ENCODE measurements around the gene PCDHGC3. TPM values are rescaled to one million over a fixed set of nuclear protein-coding genes. Genes with fewer than 3 reads are reported as not detected.

PCDHGC3 gene
- total and polyA plus RNA-seq, 4 experiments from 2014 or later, result 0.14 to 0.17 TPM; not detected in 2

GRCh38 chr5:141496038-141496437 lies 20.3 kb downstream of the PCDHGC3 start:
- DNase-seq, result no peak
- Histone ChIP-seq H3K9me3 (ENCODE audit: control insufficient read depth in 1 of 2, low read length in 2 of 2) (no peaks in the 10 kb centered on the region), H3K36me3 (ENCODE audit: insufficient read depth, low read length) (no peaks in the 10 kb centered on the region), H3K27ac (ENCODE audit: low read depth, low read length) (no peak overlapping the region), H3K4me1 (ENCODE audit: insufficient read depth, low read length) (peaks cover 19% of the 10 kb centered on the region), H3K27me3 (ENCODE audit: insufficient read depth, low read length) (peaks cover 27% of the 10 kb centered on the region), H3K4me3 (ENCODE audit: low read length in 2 of 2) (no peak overlapping the region)
- Mint-ChIP-seq H3K27ac (peak overlapping the region in 1 of 7 donors; percentile 26), H3K4me1 (peaks cover 8 to 19% (median 14%) of the 10 kb centered on the region in 4 donors), H3K9me3 (peaks cover 0 to 4% (median 0%) of the 10 kb centered on the region in 8 donors), H3K4me3 (no peak overlapping the region), H3K27me3 (peaks cover 36 to 44% of the 10 kb centered on the region in 2 donors), H3K36me3 (peaks cover 0 to 4% of the 10 kb centered on the region in 2 donors)
- intact Hi-C loops (cut with micrococcal nuclease), result no loop called here
- ChIA-PET CTCF (ENCODE audit: partially characterized antibody) (interaction anchor here (2.4 kb wide), 1 partner anchor 11 kb away, joined by 7 read pairs; no protein-coding TSS in a partner anchor), POLR2A (ENCODE audit: partially characterized antibody) (no interaction called here)

DNA sequence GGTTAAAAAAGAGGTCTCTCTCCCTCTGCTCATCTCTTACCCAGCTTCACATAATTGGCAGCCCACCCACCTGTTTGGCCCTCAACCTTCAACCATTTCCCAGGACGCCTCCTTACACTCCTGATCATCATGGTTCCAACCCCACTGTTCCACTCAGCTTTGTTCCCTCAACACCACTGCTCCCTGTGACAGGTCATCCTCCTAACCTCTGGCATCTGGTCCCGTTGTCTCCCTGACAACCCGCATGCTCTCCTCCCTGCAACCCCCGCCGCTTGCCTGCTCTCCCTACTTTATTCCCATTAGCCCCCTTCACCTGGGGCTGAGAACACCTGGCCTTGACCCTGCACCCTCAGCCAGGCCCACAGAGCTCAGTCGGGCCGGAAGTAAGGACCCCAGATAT lies 26.0 kb downstream of the PCDHGC3 start:
- Mint-ChIP-seq H3K4me3 (no peak overlapping the region), H3K36me3 (peaks cover 0 to 4% of the 10 kb centered on the region in 2 donors), H3K4me1 (no peaks in the 10 kb centered on the region), H3K27me3 (peaks cover 8 to 9% of the 10 kb centered on the region in 2 donors), H3K27ac (no peak overlapping the region), H3K9me3 (peaks cover 0 to 4% (median 0%) of the 10 kb centered on the region in 8 donors)
- Histone ChIP-seq H3K27me3 (ENCODE audit: insufficient read depth, low read length) (no peaks in the 10 kb centered on the region), H3K27ac (ENCODE audit: low read depth, low read length) (no peak overlapping the region), H3K4me1 (ENCODE audit: insufficient read depth, low read length) (no peaks in the 10 kb centered on the region), H3K9me3 (ENCODE audit: control insufficient read depth in 1 of 2, low read length in 2 of 2) (no peaks in the 10 kb centered on the region), H3K4me3 (ENCODE audit: low read length in 2 of 2) (no peak overlapping the region), H3K36me3 (ENCODE audit: insufficient read depth, low read length) (no peaks in the 10 kb centered on the region)
- DNase-seq, result no peak
- intact Hi-C loops (cut with micrococcal nuclease), result no loop called here
- ChIA-PET POLR2A (ENCODE audit: partially characterized antibody) (no interaction called here), CTCF (ENCODE audit: partially characterized antibody) (interaction anchor here (1.2 to 4.5 kb wide), 3 partner anchors 10 to 118 kb away, joined by 3 to 37 read pairs (median 3); partner anchors contain the start of gene DIAPH1)

GRCh38 chr5:141503681-141504080 lies 27.9 kb downstream of the PCDHGC3 start:
- DNase-seq, result no peak
- H3K9me3 Mint-ChIP-seq, result no peaks in the 10 kb centered on the region
- H3K27ac ChIP-seq (ENCODE audit: low read depth, low read length), result no peak overlapping the region
- no peaks in the 10 kb centered on the region for H3K36me3 ChIP-seq (ENCODE audit: insufficient read depth, low read length)
- H3K27ac Mint-ChIP-seq, result no peak overlapping the region
- no peak overlapping the region for H3K4me3 Mint-ChIP-seq
- CTCF ChIA-PET (ENCODE audit: partially characterized antibody), result interaction anchor here (4.5 kb wide), 1 partner anchor 8 kb away, joined by 37 read pairs; no protein-coding TSS in a partner anchor
- H3K27me3 ChIP-seq (ENCODE audit: insufficient read depth, low read length), result no peaks in the 10 kb centered on the region
- no peak overlapping the region for H3K4me3 ChIP-seq (ENCODE audit: low read length in 2 of 2)
- no peaks in the 10 kb centered on the region for H3K27me3 Mint-ChIP-seq
- intact Hi-C loops (cut with micrococcal nuclease), result no loop called here
- no peaks in the 10 kb centered on the region for H3K4me1 ChIP-seq (ENCODE audit: insufficient read depth, low read length)
- no peaks in the 10 kb centered on the region for H3K9me3 ChIP-seq (ENCODE audit: control insufficient read depth in 1 of 2, low read length in 2 of 2)
- no peaks in the 10 kb centered on the region for H3K4me1 Mint-ChIP-seq
- no peaks in the 10 kb centered on the region for H3K36me3 Mint-ChIP-seq
- POLR2A ChIA-PET (ENCODE audit: partially characterized antibody), result no interaction called here

DNA sequence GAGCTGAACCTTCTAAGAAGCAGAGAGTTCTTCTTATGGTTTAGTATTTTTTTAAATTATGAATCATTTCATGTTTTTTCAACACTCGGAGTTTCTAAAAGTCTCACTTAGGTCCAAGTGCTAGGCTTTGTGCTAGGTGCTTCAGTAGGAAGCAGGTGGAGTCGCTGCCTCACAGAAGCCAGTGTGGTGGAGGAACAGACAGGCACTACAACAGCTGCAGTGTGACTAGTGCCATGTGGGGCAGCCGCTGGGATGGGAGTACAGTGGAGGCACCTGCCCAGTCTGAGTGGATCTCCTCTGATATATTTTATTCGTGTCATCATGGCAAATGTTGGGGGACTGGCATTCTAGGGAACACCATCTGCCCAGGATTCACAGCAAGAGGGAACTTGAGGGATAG lies 28.4 kb downstream of the PCDHGC3 start:
- ChIA-PET POLR2A (ENCODE audit: partially characterized antibody) (no interaction called here), CTCF (ENCODE audit: partially characterized antibody) (no interaction called here)
- Mint-ChIP-seq H3K27ac (no peak overlapping the region), H3K36me3 (no peaks in the 10 kb centered on the region), H3K4me3 (no peak overlapping the region), H3K27me3 (no peaks in the 10 kb centered on the region), H3K4me1 (no peaks in the 10 kb centered on the region), H3K9me3 (no peaks in the 10 kb centered on the region)
- Histone ChIP-seq H3K27me3 (ENCODE audit: insufficient read depth, low read length) (no peaks in the 10 kb centered on the region), H3K4me1 (ENCODE audit: insufficient read depth, low read length) (no peaks in the 10 kb centered on the region), H3K4me3 (ENCODE audit: low read length in 2 of 2) (no peak overlapping the region), H3K9me3 (ENCODE audit: control insufficient read depth in 1 of 2, low read length in 2 of 2) (no peaks in the 10 kb centered on the region), H3K27ac (ENCODE audit: low read depth, low read length) (no peak overlapping the region), H3K36me3 (ENCODE audit: insufficient read depth, low read length) (no peaks in the 10 kb centered on the region)
- DNase-seq, result no peak
- intact Hi-C loops (cut with micrococcal nuclease), result no loop called here

DNA sequence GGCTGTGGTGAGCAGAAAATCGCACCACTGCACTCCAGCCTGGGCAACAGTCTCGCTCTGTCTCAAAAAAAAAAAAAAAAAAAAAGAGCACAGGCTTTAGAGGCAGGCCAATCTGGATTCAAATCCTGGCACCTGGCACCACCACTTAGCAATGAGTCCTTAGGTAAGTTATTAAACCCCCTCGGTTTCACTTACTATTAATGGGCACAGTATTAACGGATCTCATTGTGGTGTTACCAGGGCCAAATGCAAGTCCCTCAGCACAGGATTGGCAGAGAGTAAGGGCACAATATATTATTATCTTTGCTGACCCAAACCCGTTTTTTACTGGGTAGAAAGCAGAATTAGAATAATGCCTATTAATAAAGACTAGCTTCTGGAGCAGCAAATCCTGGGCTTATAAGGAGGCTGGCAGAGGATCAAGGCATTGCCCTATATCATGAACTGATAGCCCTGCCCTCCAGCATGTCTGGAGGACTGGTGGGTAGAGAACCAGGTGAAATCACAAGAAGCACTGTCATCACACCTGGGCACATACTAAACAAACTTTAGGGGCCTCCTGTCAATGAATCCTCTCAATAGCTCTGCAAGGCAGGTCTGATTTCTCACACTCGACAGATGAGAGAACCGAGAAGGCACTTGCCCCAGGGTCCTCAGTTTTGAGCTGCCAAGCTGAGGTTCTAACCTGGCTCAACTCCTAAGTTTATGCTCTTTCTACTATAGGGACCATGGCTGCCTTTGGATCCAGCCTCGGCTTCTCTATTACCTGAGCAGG lies 30.8 kb downstream of the PCDHGC3 start:
- Histone ChIP-seq H3K36me3 (ENCODE audit: insufficient read depth, low read length) (no peaks in the 10 kb centered on the region), H3K4me1 (ENCODE audit: insufficient read depth, low read length) (no peaks in the 10 kb centered on the region), H3K9me3 (ENCODE audit: control insufficient read depth in 1 of 2, low read length in 2 of 2) (no peaks in the 10 kb centered on the region), H3K27me3 (ENCODE audit: insufficient read depth, low read length) (no peaks in the 10 kb centered on the region), H3K27ac (ENCODE audit: low read depth, low read length) (no peak overlapping the region), H3K4me3 (ENCODE audit: low read length in 2 of 2) (no peak overlapping the region)
- Mint-ChIP-seq H3K4me3 (no peak overlapping the region), H3K27me3 (peaks cover 0 to 3% of the 10 kb centered on the region in 2 donors), H3K4me1 (peaks cover 0 to 1% (median 0%) of the 10 kb centered on the region in 4 donors), H3K27ac (peak overlapping the region in 1 of 7 donors; percentile 26), H3K36me3 (no peaks in the 10 kb centered on the region), H3K9me3 (no peaks in the 10 kb centered on the region)
- intact Hi-C loops (cut with micrococcal nuclease), result no loop called here
- CTCF ChIA-PET (ENCODE audit: partially characterized antibody), result interaction anchor here (1.5 to 2.0 kb wide), 2 partner anchors 9 to 11 kb away, joined by 4 to 7 read pairs; no protein-coding TSS in a partner anchor
- DNase-seq, result no peak
- POLR2A ChIA-PET (ENCODE audit: partially characterized antibody), result no interaction called here

DNA sequence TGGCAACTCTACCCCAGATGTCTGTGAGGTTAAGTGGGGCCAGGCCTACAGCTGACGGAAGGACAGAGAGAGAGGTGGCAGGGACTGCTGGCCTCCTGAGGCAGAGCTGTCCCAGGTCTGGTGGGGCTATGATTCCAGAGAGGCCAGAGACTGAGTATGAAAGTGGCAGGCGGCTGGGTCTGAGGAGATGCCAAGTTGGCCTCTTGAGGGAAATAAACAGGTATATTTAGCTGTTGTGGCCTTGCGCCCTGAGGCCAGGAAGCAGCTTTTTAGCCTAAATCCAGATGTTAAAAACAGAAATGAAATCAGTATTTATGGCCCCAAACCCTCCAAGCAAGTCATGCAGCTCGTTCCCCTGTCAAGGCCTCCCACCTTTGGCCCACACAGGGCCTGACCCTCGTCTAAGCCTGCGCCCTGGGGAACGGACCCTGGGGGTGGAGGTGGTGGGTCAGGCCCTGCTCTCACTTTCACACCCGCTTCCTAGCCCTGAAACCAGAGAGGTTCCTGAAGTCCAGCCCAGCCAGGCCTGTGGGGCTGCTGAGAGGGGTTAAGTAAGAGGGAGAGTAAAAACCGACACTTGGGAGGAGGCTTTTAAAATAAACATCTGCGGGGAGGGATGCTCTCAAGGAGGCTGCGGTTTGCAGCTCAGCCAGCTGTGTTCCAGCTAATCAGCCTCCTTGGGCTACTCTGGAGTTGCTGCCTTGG lies 31.8 kb downstream of the PCDHGC3 start:
- intact Hi-C loops (cut with micrococcal nuclease), result no loop called here
- H3K4me3 Mint-ChIP-seq, result no peak overlapping the region
- peaks cover 0 to 2% of the 10 kb centered on the region in 2 donors for H3K36me3 Mint-ChIP-seq
- ChIA-PET CTCF (ENCODE audit: partially characterized antibody) (interaction anchor here (0.9 to 2.0 kb wide), 7 partner anchors 8 to 94 kb away, joined by 3 to 7 read pairs (median 4); partner anchors contain the start of gene PCDHGA10), POLR2A (ENCODE audit: partially characterized antibody) (no interaction called here)
- Histone ChIP-seq H3K27ac (ENCODE audit: low read depth, low read length) (no peak overlapping the region), H3K4me1 (ENCODE audit: insufficient read depth, low read length) (peaks cover 3% of the 10 kb centered on the region), H3K36me3 (ENCODE audit: insufficient read depth, low read length) (no peaks in the 10 kb centered on the region), H3K9me3 (ENCODE audit: control insufficient read depth in 1 of 2, low read length in 2 of 2) (no peaks in the 10 kb centered on the region), H3K27me3 (ENCODE audit: insufficient read depth, low read length) (no peaks in the 10 kb centered on the region), H3K4me3 (ENCODE audit: low read length in 2 of 2) (no peak overlapping the region)
- H3K4me1 Mint-ChIP-seq, result peaks cover 0 to 4% (median 3%) of the 10 kb centered on the region in 4 donors
- H3K27me3 Mint-ChIP-seq, result peaks cover 0 to 3% of the 10 kb centered on the region in 2 donors
- peak overlapping the region in 1 of 7 donors; percentile 63 for H3K27ac Mint-ChIP-seq
- H3K9me3 Mint-ChIP-seq, result no peaks in the 10 kb centered on the region
- DNase-seq, result no peak

- H3K36me3 Mint-ChIP-seq, result peaks cover 0 to 8% of the 10 kb centered on the region in 2 donors
- Histone ChIP-seq H3K4me1 (ENCODE audit: insufficient read depth, low read length) (peaks cover 5% of the 10 kb centered on the region), H3K36me3 (ENCODE audit: insufficient read depth, low read length) (no peaks in the 10 kb centered on the region), H3K9me3 (ENCODE audit: control insufficient read depth in 1 of 2, low read length in 2 of 2) (no peaks in the 10 kb centered on the region), H3K27me3 (ENCODE audit: insufficient read depth, low read length) (no peaks in the 10 kb centered on the region), H3K4me3 (ENCODE audit: low read length in 2 of 2) (no peak overlapping the region), H3K27ac (ENCODE audit: low read depth, low read length) (no peak overlapping the region)
- no peak overlapping the region for H3K27ac Mint-ChIP-seq
- peaks cover 5 to 12% (median 7%) of the 10 kb centered on the region in 4 donors for H3K4me1 Mint-ChIP-seq
- DNase-seq, result no peak
- H3K4me3 Mint-ChIP-seq, result no peak overlapping the region
- no peaks in the 10 kb centered on the region for H3K9me3 Mint-ChIP-seq
- H3K27me3 Mint-ChIP-seq, result peaks cover 0 to 3% of the 10 kb centered on the region in 2 donors
- intact Hi-C loops (cut with micrococcal nuclease), result no loop called here
- ChIA-PET POLR2A (ENCODE audit: partially characterized antibody) (no interaction called here), CTCF (ENCODE audit: partially characterized antibody) (interaction anchor here (0.9 to 2.0 kb wide), 7 partner anchors 13 to 179 kb away, joined by 3 to 7 read pairs (median 5); partner anchors contain the start of gene PCDHGA10)
Measured at GRCh38 chr5:141508440-141508797, 32.7 kb downstream of the PCDHGC3 start.
